ENCODE results near the gene NCF2.
A peak's percentile ranks its signal among the peaks of the same experiment; 100 is the strongest.

Gene NCF2

GRCh38 chr1:183583466-183583865 lies 6.8 kb downstream of the NCF2 start:
- DNase-seq, result no peak

GRCh38 chr1:183582021-183582713 lies 8.1 kb downstream of the NCF2 start:
- DNase-seq, result no peak

GRCh38 chr1:183580281-183580682 lies 10.0 kb downstream of the NCF2 start:
- peak; percentile 22 to 37 for DNase-seq

- no peak for DNase-seq
Observed at GRCh38 chr1:183578856-183579255, 11.4 kb downstream of the NCF2 start.

GRCh38 chr1:183577897-183578465 lies 12.3 kb downstream of the NCF2 start:
- DNase-seq, result no peak

- DNase-seq, result no peak
Observed at GRCh38 chr1:183576537-183576936, 13.7 kb downstream of the NCF2 start.

- DNase-seq, result no peak
Observed at GRCh38 chr1:183575606-183576005, 14.7 kb downstream of the NCF2 start.

GRCh38 chr1:183572721-183573120 lies 17.5 kb downstream of the NCF2 start:
- DNase-seq, result no peak

GRCh38 chr1:183571678-183572268 lies 18.5 kb downstream of the NCF2 start:
- no peak for DNase-seq

- DNase-seq, result no peak
Observed at GRCh38 chr1:183570451-183570850, 19.8 kb downstream of the NCF2 start.

- no peak for DNase-seq
Observed at GRCh38 chr1:183569801-183570200, 20.5 kb downstream of the NCF2 start.

- DNase-seq, result no peak
Observed at GRCh38 chr1:183569141-183569540, 21.1 kb downstream of the NCF2 start.

- DNase-seq, result no peak
Observed at GRCh38 chr1:183568176-183569021, 21.9 kb downstream of the NCF2 start.

- no peak for DNase-seq
Observed at GRCh38 chr1:183567584-183567983, 22.7 kb downstream of the NCF2 start.

GRCh38 chr1:183566026-183566425 lies 24.2 kb downstream of the NCF2 start:
- DNase-seq, result no peak

GRCh38 chr1:183565261-183565660 lies 25.0 kb downstream of the NCF2 start:
- DNase-seq, result no peak

- no peak for DNase-seq
Observed at GRCh38 chr1:183562701-183563100, 27.6 kb downstream of the NCF2 start.

GRCh38 chr1:183559061-183559460 lies 31.2 kb downstream of the NCF2 start:
- no peak for DNase-seq

GRCh38 chr1:183554577-183554976 lies 35.7 kb downstream of the NCF2 start:
- DNase-seq, result no peak

- no peak for DNase-seq
Observed at GRCh38 chr1:183553764-183554163, 36.5 kb downstream of the NCF2 start.

GRCh38 chr1:183553331-183553730 lies 36.9 kb downstream of the NCF2 start:
- DNase-seq, result no peak

GRCh38 chr1:183552891-183553290 lies 37.4 kb downstream of the NCF2 start:
- no peak for DNase-seq

- no peak for DNase-seq
Observed at GRCh38 chr1:183552441-183552840, 37.8 kb downstream of the NCF2 start.

- DNase-seq, result no peak
Observed at GRCh38 chr1:183551924-183552323, 38.3 kb downstream of the NCF2 start.

All from NCI-H187 (cell line).